Astrocyte (in vitro differentiated cells and primary cell): ENCODE data around the gene KDM6B.

Experiments used
- EZH2 ChIP-seq: IDR thresholded peaks from 2 replicates; pipeline ENCODE4 v1.6.1; 2012; ENCODE audit warnings: mild to moderate bottlenecking, low read length, inconsistent platforms; ENCODE audit not compliant: insufficient read depth
- TF ChIP-seq, protein P1 (sequence below): IDR thresholded peaks from 2 replicates; pipeline ENCODE4 v1.5.1; 2011; ENCODE audit warnings: low read depth, mild to moderate bottlenecking, inconsistent platforms, low read length, moderate library complexity; ENCODE audit not compliant: insufficient read depth

GRCh38 chr17:7857713-7858521, 23.9 kb downstream of the KDM6B start, which contains the start of gene CYB5D1:
- TF ChIP-seq, protein P1, sequence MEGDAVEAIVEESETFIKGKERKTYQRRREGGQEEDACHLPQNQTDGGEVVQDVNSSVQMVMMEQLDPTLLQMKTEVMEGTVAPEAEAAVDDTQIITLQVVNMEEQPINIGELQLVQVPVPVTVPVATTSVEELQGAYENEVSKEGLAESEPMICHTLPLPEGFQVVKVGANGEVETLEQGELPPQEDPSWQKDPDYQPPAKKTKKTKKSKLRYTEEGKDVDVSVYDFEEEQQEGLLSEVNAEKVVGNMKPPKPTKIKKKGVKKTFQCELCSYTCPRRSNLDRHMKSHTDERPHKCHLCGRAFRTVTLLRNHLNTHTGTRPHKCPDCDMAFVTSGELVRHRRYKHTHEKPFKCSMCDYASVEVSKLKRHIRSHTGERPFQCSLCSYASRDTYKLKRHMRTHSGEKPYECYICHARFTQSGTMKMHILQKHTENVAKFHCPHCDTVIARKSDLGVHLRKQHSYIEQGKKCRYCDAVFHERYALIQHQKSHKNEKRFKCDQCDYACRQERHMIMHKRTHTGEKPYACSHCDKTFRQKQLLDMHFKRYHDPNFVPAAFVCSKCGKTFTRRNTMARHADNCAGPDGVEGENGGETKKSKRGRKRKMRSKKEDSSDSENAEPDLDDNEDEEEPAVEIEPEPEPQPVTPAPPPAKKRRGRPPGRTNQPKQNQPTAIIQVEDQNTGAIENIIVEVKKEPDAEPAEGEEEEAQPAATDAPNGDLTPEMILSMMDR = no peak
- no peak for TF ChIP-seq EZH2
